ENCODE results near the gene GMDS. TPM values are rescaled to one million over a fixed set of nuclear protein-coding genes. Genes with fewer than 3 reads are reported as not detected.

The GMDS gene
- total and polyA plus RNA-seq, 2 donors (not counting 3 experiments of a cell fraction or from before 2014, with no cell fraction given), result 9.8 to 23.5 TPM

DNA sequence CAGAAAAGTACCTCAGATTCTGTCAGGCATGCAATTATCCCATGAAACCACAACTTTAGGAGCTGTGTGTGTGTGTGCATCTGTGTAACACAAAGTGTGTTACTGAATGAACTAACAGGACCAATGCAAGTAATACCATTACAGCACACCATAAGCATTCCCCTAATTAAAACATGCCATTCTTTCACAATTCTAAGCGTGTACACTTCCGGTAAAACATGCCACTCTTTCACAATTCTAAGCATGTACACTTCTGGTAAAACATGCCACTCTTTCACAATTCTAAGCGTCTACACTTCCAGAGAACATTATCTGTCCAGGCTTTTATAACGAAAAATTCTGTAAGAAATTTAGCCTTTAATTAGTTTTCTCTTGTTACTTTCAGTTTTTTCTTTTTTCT lies 238.2 kb downstream of the GMDS start:
- ChIA-PET CTCF (interaction anchor here (1.2 kb wide), 1 partner anchor 19 kb away, joined by 4 read pairs; no protein-coding TSS in a partner anchor), POLR2A (no interaction called here)
- no peak overlapping the region for H3K4me2 ChIP-seq (ENCODE audit: insufficient read depth, low read length)
- intact Hi-C loops (cut with micrococcal nuclease) (no loop called here), dilution Hi-C loops (cut with MboI; ENCODE audit: extremely low pct_ligation_motif_present, low sequenced_read_pairs) (no loop called here)
- H3K9me3 ChIP-seq (replicated peaks; ENCODE audit: control insufficient read depth, insufficient read depth, low read length), result no peaks in the 10 kb centered on the region
- H3K4me1 ChIP-seq (ENCODE audit: control insufficient read depth, extremely low read depth, insufficient read depth, low read length), result no peaks in the 10 kb centered on the region
- no peak overlapping the region for H3K9ac ChIP-seq (replicated peaks; ENCODE audit: extremely low read depth, insufficient read depth, low read length)
- H3K27me3 ChIP-seq (ENCODE audit: control insufficient read depth in 2 of 2, insufficient read depth in 2 of 2, low read length in 2 of 2), result no peaks in the 10 kb centered on the region
- H3K36me3 ChIP-seq (ENCODE audit: control insufficient read depth in 2 of 2, extremely low read depth in 1 of 2, insufficient read depth in 2 of 2, low read length in 2 of 2), result no peaks in the 10 kb centered on the region
- H3K27ac ChIP-seq (ENCODE audit: insufficient read depth, low read depth, low read length), result no peak overlapping the region
- no peak for TF ChIP-seq JUN (IDR thresholded peaks at IDR 0.05; ENCODE audit: borderline replicate concordance, insufficient read depth, insufficient read length, low read depth)
- no peak for TF ChIP-seq POLR2A (IDR thresholded peaks at IDR 0.05; ENCODE audit: low read depth, low read length)
- H3K4me3 ChIP-seq (replicated peaks in 1 of 3; ENCODE audit: insufficient read depth in 1 of 3, low read depth in 1 of 3, low read length in 3 of 3), result no peak overlapping the region
- H3K79me2 ChIP-seq (ENCODE audit: control insufficient read depth, insufficient read depth, low read length), result no peaks in the 10 kb centered on the region
- no peak for DNase-seq (ENCODE audit: low read depth, low spot score)
- H4K20me1 ChIP-seq (replicated peaks; ENCODE audit: control insufficient read depth, extremely low read depth, insufficient read depth, low read length), result no peaks in the 10 kb centered on the region
- H3K9me1 ChIP-seq (replicated peaks; ENCODE audit: control insufficient read depth, extremely low read depth, insufficient read depth, low read length), result no peaks in the 10 kb centered on the region
- no TSS peak for BruUV-seq (replicated peaks)
- FAIRE-seq, result no peak
- H2AFZ ChIP-seq (ENCODE audit: low read depth, low read length), result no peak overlapping the region

GRCh38 chr6:2004888-2005287 lies 240.5 kb downstream of the GMDS start:
- intact Hi-C loops (cut with micrococcal nuclease), result no loop called here
- no peaks in the 10 kb centered on the region for H3K9me3 ChIP-seq (replicated peaks; ENCODE audit: control insufficient read depth, insufficient read depth, low read length)
- H3K4me3 ChIP-seq (replicated peaks in 1 of 3; ENCODE audit: insufficient read depth in 1 of 3, low read depth in 1 of 3, low read length in 3 of 3), result no peak overlapping the region
- no peak overlapping the region for H3K27ac ChIP-seq (ENCODE audit: insufficient read depth, low read depth, low read length)
- H3K9me1 ChIP-seq (replicated peaks; ENCODE audit: control insufficient read depth, extremely low read depth, insufficient read depth, low read length), result no peaks in the 10 kb centered on the region
- FAIRE-seq (no peak), DNase-seq (ENCODE audit: low read depth, low spot score) (no peak)
- no peak overlapping the region for H3K4me2 ChIP-seq (ENCODE audit: insufficient read depth, low read length)
- no peak overlapping the region for H2AFZ ChIP-seq (ENCODE audit: low read depth, low read length)
- H3K79me2 ChIP-seq (ENCODE audit: control insufficient read depth, insufficient read depth, low read length), result no peaks in the 10 kb centered on the region
- no peaks in the 10 kb centered on the region for H3K36me3 ChIP-seq (ENCODE audit: control insufficient read depth in 2 of 2, extremely low read depth in 1 of 2, insufficient read depth in 2 of 2, low read length in 2 of 2)
- dilution Hi-C loops (cut with MboI; ENCODE audit: extremely low pct_ligation_motif_present, low sequenced_read_pairs), result no loop called here
- no peak overlapping the region for H3K9ac ChIP-seq (replicated peaks; ENCODE audit: extremely low read depth, insufficient read depth, low read length)
- H3K27me3 ChIP-seq (ENCODE audit: control insufficient read depth in 2 of 2, insufficient read depth in 2 of 2, low read length in 2 of 2), result no peaks in the 10 kb centered on the region
- BruUV-seq (replicated peaks), result no TSS peak
- ChIA-PET POLR2A (no interaction called here), CTCF (interaction anchor here (1.8 kb wide), 1 partner anchor 17 kb away, joined by 6 read pairs; no protein-coding TSS in a partner anchor)
- TF ChIP-seq EZH2 (IDR thresholded peaks at IDR 0.05; ENCODE audit: borderline replicate concordance, low read depth, low read length, severe bottlenecking), result no peak
- no peak for TF ChIP-seq POLR2AphosphoS5 (IDR thresholded peaks at IDR 0.05; ENCODE audit: insufficient read depth, low read depth, low read length)
- TF ChIP-seq JUN (IDR thresholded peaks at IDR 0.05; ENCODE audit: borderline replicate concordance, insufficient read depth, insufficient read length, low read depth), result no peak
- TF ChIP-seq FOS (IDR thresholded peaks at IDR 0.05; ENCODE audit: borderline replicate concordance, insufficient read depth, low read length), result no peak
- TF ChIP-seq MYC (IDR thresholded peaks at IDR 0.05; ENCODE audit: low read depth, low read length), result no peak
- TF ChIP-seq, protein P1, sequence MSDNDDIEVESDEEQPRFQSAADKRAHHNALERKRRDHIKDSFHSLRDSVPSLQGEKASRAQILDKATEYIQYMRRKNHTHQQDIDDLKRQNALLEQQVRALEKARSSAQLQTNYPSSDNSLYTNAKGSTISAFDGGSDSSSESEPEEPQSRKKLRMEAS (IDR thresholded peaks at IDR 0.05; ENCODE audit: insufficient read depth, insufficient read length), result no peak
- TF ChIP-seq POLR2A (IDR thresholded peaks at IDR 0.05; ENCODE audit: low read depth, low read length), result no peak
- no peak for TF ChIP-seq GATA2 (IDR thresholded peaks at IDR 0.05; ENCODE audit: insufficient read depth, insufficient read length, low read depth, low read length)
- TF ChIP-seq CTCF (IDR thresholded peaks at IDR 0.05; ENCODE audit: extremely low read depth in 1 of 2, insufficient read depth in 1 of 2, low read depth in 1 of 2, low read length in 2 of 2), result no peak
- H4K20me1 ChIP-seq (replicated peaks; ENCODE audit: control insufficient read depth, extremely low read depth, insufficient read depth, low read length), result no peaks in the 10 kb centered on the region
- no peaks in the 10 kb centered on the region for H3K4me1 ChIP-seq (ENCODE audit: control insufficient read depth, extremely low read depth, insufficient read depth, low read length)

Measured in endothelial cell of umbilical vein (primary cell).